ENCODE results near the gene TMEM151B.
"Not testable (repeated sequence)": the region's sequence is repeated elsewhere in the genome, so short reads cannot be mapped to it uniquely, and the experiment has no call there.

The TMEM151B gene

DNA sequence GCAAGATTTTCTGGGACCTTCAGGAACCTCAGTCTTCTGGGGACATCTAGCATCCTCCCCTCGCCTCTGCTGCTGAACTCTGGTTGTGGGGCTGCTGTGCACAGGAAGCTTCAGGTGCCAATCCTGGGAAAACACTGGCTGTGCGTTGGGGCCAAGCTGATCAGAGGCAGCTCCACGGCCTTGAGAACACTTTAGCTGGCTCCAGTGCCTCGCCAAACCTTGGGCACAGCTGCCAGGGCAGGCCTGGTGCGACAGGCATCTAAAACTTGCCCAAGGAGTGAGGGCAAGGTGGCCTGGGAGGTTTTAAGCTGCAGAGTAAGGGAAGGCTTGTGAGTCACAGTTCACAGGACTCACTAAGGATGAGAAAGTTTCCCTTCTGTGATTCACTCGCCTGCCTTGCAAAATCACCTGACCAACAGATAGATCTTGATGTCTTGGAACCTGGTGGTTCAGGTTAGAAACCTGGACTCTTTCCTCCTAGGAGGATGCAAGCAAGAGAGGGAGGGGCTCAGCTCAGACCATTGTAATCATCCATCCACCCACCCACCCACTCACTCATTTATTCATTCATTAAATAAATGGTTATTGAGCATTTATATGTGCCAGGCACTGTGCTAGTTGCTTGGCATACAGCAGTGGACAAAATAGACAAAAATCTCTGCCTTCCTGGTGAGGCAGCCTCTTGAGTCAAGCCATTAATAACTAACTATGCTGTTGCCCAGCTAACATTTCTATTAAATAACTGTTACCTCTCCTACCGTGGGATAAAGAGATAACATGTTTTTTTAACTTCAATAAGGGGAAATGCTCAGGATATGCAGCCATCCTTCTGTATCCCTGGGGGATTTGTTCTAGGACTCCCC is 69.7 kb downstream of the TMEM151B start:
- DNase-seq: no peak

DNA sequence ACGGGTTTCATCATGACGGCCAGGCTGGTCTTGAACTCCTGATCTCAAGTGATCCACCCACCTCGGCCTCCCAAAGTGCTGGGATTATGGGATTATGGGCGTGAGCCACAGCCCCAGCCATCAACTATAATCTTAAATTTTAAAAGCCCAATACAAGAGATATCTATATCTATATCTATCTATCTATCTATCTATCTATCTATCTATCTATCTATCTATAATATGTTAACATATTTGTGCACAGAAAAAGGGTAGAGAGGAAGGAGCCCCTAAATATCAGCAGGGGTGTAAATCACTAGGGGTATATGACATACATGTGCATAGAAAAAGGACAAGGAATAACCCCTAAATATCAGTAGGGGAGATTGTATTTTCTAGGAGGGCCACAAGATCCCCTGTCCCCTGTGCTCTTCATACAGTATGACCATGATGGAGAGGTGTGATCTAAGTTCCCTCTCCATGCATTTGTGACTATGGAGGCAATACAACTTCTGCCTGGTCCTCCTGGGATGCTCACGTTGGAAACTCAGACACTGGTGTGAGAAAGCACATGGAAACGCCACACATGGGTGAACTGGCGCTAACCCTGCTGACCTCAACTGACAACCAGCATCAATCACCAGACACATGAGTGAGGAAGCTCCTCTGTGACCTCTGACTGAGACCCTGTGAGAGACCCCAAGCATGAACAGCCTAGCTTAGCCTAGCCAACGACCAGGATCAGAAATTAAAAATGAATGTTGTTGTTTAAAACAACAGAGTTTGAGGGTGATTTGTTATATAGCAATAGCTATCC is 71.0 kb downstream of the TMEM151B start:
- DNase-seq: no peak

- DNase-seq: no peak
Observed at GRCh38 chr6:44342052-44342451, 71.8 kb downstream of the TMEM151B start.

GRCh38 chr6:44342489-44342888 is 72.2 kb downstream of the TMEM151B start, which contains the start of gene SPATS1:
SPATS1 (plus strand) TSS chr6:44342650; CDS start chr6:44343096, 446 bp downstream.
- DNase-seq: no peak

DNA sequence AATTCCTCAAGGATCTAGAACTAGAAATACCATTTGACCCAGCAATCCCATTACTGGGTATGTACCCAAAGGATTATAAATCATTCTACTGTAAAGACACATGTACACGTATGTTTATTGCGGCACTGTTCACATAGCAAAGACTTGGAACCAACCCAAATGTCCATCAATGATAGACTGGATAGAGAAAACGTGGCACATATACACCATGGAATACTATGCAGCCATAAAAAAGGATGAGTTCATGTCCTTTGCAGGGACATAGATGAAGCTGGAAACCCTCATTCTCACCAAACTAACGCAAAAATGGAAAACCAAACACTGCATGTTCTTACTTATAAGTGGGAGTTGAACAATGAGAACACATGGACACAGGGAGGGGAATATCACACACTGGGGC is 76.6 kb downstream of the TMEM151B start:
- DNase-seq: not testable (repeated sequence)

- DNase-seq: no peak
Observed at GRCh38 chr6:44349904-44350649, 79.8 kb downstream of the TMEM151B start.

GRCh38 chr6:44350650-44350994 is 80.4 kb downstream of the TMEM151B start:
- DNase-seq: not testable (repeated sequence)

GRCh38 chr6:44352259-44352658 is 82.0 kb downstream of the TMEM151B start:
- no peak for DNase-seq

DNA sequence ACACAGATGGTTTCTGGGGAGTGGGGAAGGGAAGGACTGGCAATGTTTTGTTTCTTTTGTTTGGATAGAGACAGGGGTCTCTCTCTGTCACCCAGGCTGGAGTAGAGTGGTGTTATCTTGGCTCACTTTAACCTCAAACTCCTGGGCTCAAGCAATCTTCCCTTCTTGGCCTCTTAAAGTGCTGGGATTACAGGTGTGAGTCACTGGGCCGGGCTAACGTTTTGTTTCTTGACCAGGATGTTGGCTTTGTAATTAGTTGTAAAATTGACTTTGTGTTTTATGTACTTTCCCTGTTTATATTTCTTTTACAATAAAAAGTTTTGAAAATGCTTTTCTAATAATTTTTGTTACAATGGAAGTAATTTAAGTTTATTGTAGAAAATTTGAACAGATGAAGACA is 83.1 kb downstream of the TMEM151B start:
- DNase-seq: no peak

DNA sequence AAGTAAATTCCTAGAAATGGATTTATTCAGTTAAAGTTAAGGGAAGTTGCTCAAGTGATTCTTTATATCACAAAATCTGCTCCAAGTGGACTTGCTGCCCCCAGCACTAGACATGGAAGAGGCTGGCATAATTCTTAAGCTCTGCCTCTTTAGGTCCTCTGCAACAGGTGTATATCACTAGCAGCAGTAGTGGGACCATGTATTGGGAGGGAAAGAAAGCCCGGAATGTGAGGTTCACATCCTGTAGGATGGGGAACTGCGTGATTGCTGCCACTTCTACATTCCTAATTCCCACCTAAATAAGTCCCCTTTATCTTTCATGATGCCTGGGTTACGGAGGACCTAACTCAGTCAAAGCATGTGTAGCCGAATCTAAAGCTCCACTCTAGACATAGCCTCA is 85.4 kb downstream of the TMEM151B start:
- DNase-seq: no peak

DNA sequence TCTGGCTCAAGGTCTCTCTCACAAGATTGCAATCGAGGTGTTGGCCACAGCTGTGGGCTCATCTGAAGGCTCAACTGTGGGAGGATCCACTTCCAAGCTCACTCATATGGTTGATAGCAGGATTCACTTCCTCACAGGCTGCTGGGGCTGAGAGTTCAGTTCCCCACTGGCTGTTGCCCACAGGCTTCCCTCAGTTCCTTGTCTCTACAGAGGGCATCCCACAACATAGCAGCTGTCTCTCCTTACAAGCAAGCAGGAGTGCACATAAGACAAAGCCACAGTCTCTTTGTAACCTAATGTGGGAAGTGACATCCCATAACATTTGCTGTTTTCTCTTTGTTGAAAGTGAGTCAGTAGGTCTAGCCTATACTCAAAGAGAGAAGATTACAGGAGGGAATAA is 86.2 kb downstream of the TMEM151B start:
- DNase-seq: no peak

All from stimulated activated CD4-positive, alpha-beta T cell treated with anti-CD3 and anti-CD28 coated beads, Interleukin-4, amount 100 ng/mL, for 1 hour (primary cell).